ENCODE data around the gene PBX4. TPM values are rescaled to one million over a fixed set of nuclear protein-coding genes. Genes with fewer than 3 reads are reported as not detected.

Gene PBX4
- total RNA-seq, result 0.43 and 0.55 TPM in 2 replicates

GRCh38 chr19:19618219-19619051 is at the start of gene PBX4:
Gene PBX4 (minus strand): TSS chr19:19618687. CDS start chr19:19618629, 58 bp downstream.

GRCh38 chr19:19663256-19664120 is 45.0 kb upstream of the PBX4 start, which contains the start of gene ATP13A1:
Gene ATP13A1 (minus strand): TSS chr19:19663676. CDS start chr19:19663666, 10 bp downstream.

GRCh38 chr19:19643158-19644053 is 24.9 kb upstream of the PBX4 start, which contains the start of gene GMIP:
Gene GMIP (minus strand): TSS chr19:19643657. CDS start chr19:19643529, 128 bp downstream.

GRCh38 chr19:19627621-19628500 is 9.4 kb upstream of the PBX4 start, which contains the start of gene LPAR2:
Gene LPAR2 (minus strand): TSS chr19:19628220. CDS start chr19:19627275, 945 bp downstream.

GRCh38 chr19:19538061-19538784 is 80.3 kb downstream of the PBX4 start, which contains the start of gene CILP2:
Gene CILP2 (plus strand): TSS chr19:19538265. CDS start chr19:19538350, 85 bp downstream.

GRCh38 chr19:19528721-19529490 is 89.6 kb downstream of the PBX4 start, which contains the start of gene YJEFN3:
Gene YJEFN3 (plus strand): TSS chr19:19528911. CDS start chr19:19528933, 22 bp downstream.

GRCh38 chr19:19515642-19516519 is 102.6 kb downstream of the PBX4 start, which contains the start of gene NDUFA13:
Gene NDUFA13 (plus strand): TSS chr19:19516225. CDS start chr19:19516239, 14 bp downstream.

GRCh38 chr19:19514881-19515641 is 103.4 kb downstream of the PBX4 start, which contains the start of gene TSSK6:
Gene TSSK6 (minus strand): TSS chr19:19515548. CDS start chr19:19515427, 121 bp downstream.

Other genes with a start within 250 kb of the PBX4 start
- 17.8 and 30.2 TPM in 2 replicates for gene GATAD2A, start 213.0 kb downstream of the PBX4 start, total RNA-seq
- gene TSSK6, start 103.1 kb downstream of the PBX4 start, total RNA-seq, result 1.4 and 1.8 TPM in 2 replicates
- gene NDUFA13, start 102.5 kb downstream of the PBX4 start, total RNA-seq, result 405 and 429 TPM in 2 replicates
- gene YJEFN3, start 89.8 kb downstream of the PBX4 start, total RNA-seq, result 0.57 and 0.92 TPM in 2 replicates
- 0.14 and 0.37 TPM in 2 replicates for gene CILP2, start 80.4 kb downstream of the PBX4 start, total RNA-seq
- gene LPAR2, start 9.5 kb upstream of the PBX4 start, total RNA-seq, result 0.71 and 1.3 TPM in 2 replicates
- 3.3 and 4.1 TPM in 2 replicates for gene GMIP, start 25.0 kb upstream of the PBX4 start, total RNA-seq
- 21.8 and 28.8 TPM in 2 replicates for gene ATP13A1, start 45.0 kb upstream of the PBX4 start, total RNA-seq
- gene ZNF101, start 50.2 kb upstream of the PBX4 start, total RNA-seq, result 5.0 and 6.0 TPM in 2 replicates
- gene ZNF14, start 114.4 kb upstream of the PBX4 start, total RNA-seq, result 5.5 and 6.0 TPM in 2 replicates
- 9.5 and 9.7 TPM in 2 replicates for gene ZNF506, start 203.1 kb upstream of the PBX4 start, total RNA-seq
- 2.3 and 3.7 TPM in 2 replicates for gene ZNF253, start 247.2 kb upstream of the PBX4 start, total RNA-seq

Data from smooth muscle cell of bladder (primary cell).